Left hindlimb (tissue), 1 donor: ENCODE results near the gene PKP3.
"Not testable (repeated sequence)": the region's sequence is repeated elsewhere in the genome, so short reads cannot be mapped to it uniquely, and the experiment has no call there.

Experiments
- DNase-seq: peaks from one replicate; pipeline ENCODE4 v3.0.0-alpha.2; 2018

Gene PKP3

DNA sequence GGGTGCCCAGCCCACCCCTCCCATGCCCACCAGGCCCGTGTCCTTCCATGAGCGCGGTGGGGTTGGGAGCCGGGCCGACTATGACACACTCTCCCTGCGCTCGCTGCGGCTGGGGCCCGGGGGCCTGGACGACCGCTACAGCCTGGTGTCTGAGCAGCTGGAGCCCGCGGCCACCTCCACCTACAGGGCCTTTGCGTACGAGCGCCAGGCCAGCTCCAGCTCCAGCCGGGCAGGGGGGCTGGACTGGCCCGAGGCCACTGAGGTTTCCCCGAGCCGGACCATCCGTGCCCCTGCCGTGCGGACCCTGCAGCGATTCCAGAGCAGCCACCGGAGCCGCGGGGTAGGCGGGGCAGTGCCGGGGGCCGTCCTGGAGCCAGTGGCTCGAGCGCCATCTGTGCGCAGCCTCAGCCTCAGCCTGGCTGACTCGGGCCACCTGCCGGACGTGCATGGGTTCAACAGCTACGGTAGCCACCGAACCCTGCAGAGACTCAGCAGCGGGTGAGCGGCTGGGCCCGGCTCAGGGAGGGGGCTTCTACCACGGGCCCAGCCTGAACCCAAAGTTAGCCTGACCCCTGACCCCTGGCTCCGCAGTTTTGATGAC is 3.0 kb downstream of the PKP3 start:
- no peak for DNase-seq

DNA sequence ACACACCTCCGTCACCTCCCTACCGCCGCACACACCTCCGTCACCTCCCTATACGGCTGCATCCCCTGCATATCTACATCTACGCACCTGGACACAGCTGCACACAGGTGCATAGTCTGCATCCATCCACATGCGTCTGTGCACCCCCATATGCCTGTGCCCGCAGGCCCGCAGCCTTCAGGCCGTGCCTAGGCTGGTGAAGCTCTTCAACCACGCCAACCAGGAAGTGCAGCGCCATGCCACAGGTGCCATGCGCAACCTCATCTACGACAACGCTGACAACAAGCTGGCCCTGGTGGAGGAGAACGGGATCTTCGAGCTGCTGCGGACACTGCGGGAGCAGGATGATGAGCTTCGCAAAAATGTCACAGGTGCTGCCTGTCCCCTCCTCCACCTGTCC is 4.8 kb downstream of the PKP3 start:
- no peak for DNase-seq

DNA sequence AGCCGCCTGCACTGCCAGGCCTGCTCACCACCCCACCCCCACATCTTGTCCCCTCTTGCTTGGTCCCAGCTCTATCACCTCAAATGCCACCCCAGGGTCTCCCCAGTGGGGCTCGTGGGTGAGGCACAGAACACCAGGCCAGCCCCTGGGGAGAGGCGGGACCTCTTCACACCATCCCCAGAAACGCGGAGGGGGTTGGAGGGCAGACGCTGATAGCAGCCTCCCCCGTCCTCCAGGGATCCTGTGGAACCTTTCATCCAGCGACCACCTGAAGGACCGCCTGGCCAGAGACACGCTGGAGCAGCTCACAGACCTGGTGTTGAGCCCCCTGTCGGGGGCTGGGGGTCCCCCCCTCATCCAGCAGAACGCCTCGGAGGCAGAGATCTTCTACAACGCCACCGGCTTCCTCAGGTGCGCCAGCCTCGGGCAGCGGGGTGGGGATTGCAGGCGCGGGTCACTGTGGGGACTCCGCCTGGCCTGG is 5.8 kb downstream of the PKP3 start:
- DNase-seq = no peak

DNA sequence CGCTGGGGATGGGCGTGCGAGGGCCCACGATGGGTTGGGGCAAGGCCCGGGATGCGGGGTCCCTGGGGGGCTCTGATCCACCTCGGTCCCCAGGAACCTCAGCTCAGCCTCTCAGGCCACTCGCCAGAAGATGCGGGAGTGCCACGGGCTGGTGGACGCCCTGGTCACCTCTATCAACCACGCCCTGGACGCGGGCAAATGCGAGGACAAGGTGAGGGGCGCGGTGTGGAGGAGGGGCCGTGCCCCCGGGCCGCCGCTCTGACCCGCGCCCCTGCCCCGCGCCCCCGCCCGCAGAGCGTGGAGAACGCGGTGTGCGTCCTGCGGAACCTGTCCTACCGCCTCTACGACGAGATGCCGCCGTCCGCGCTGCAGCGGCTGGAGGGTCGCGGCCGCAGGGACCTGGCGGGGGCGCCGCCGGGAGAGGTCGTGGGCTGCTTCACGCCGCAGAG is 6.3 kb downstream of the PKP3 start:
- DNase-seq = no peak

DNA sequence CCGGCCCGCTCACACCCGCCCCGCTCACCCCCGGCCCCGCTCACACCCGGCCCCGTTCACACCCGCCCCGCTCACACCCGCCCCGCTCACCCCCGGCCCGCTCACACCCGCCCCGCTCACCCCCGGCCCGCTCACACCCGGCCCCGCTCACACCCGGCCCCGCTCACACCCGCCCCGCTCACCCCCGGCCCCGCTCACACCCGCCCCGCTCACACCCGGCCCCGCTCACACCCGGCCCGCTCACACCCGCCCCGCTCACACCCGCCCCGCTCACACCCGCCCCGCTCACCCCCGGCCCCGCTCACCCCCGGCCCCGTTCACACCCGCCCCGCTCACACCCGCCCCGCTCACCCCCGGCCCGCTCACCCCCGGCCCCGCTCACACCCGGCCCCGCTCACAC is 7.2 kb downstream of the PKP3 start:
- not testable (repeated sequence) for DNase-seq

DNA sequence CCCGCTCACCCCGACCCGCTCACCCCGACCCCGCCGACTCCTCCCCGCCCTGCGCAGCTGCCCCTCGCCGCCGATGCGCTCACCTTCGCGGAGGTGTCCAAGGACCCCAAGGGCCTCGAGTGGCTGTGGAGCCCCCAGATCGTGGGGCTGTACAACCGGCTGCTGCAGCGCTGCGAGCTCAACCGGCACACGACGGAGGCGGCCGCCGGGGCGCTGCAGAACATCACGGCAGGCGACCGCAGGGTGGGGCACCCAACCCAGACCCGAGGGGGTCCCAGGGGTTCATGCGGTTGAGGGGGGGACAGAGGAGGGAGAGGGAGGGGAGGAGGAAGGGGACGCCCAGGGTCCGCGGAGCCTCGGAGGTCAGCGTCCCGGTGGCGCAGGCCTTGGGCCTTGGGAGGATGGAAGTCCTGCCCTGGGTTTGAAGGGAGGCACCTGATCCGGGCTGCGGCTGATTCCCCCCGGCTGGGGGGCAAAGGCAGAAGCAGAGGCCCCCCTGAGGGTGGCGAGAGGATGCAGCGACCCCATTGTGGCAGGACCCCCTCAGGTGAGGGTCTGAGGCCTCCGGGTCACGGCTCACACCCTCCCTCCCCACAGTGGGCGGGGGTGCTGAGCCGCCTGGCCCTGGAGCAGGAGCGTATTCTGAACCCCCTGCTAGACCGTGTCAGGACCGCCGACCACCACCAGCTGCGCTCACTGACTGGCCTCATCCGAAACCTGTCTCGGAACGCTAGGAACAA is 9.2 kb downstream of the PKP3 start:
- DNase-seq = no peak

DNA sequence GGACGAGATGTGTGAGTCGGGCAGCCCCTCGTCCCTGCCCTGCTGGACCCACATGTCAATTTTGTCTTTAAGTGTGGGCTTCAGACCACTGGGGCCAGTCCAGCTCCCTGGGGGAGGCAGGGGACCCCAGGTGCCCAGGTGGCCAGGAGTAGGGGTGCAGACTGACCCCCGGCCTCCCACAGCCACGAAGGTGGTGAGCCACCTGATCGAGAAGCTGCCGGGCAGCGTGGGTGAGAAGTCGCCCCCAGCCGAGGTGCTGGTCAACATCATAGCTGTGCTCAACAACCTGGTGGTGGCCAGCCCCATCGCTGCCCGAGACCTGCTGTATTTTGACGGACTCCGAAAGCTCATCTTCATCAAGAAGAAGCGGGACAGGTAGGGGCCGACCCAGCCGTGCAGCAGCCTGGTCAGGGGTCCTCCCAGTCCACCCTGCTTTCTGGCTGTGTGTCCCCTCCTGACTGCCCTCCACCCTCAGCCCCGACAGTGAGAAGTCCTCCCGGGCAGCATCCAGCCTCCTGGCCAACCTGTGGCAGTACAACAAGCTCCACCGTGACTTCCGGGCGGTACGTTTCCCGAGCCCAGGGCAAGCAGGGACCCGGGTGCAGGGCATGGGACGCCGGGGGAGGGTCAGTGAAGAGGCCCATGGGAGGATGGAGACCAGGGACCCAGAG is 9.9 kb downstream of the PKP3 start:
- peak; percentile 24 for DNase-seq

DNA sequence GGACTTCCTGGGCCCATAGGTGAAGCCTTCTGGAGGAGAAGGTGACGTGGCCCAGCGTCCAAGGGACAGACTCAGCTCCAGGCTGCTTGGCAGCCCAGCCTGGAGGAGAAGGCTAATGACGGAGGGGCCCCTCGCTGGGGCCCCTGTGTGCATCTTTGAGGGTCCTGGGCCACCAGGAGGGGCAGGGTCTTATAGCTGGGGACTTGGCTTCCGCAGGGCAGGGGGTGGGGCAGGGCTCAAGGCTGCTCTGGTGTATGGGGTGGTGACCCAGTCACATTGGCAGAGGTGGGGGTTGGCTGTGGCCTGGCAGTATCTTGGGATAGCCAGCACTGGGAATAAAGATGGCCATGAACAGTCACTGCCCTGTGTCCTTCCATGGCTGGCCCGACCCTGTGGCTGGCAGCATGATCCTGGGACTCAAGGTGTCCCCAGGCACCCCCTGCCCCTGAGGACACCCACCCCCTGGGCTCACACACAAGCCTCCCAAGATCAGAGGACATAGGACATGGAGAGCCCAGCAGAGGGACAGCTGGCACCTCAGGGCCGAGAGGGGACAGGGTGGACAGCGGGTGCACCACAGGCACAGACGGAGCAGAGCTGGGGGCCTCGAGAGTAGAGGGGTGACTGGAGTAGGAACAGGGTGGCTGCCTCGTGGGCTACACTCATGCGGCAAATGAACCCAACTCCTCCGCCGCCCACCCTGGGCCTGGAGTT is 10.7 kb downstream of the PKP3 start:
- peak; percentile 33 for DNase-seq

DNA sequence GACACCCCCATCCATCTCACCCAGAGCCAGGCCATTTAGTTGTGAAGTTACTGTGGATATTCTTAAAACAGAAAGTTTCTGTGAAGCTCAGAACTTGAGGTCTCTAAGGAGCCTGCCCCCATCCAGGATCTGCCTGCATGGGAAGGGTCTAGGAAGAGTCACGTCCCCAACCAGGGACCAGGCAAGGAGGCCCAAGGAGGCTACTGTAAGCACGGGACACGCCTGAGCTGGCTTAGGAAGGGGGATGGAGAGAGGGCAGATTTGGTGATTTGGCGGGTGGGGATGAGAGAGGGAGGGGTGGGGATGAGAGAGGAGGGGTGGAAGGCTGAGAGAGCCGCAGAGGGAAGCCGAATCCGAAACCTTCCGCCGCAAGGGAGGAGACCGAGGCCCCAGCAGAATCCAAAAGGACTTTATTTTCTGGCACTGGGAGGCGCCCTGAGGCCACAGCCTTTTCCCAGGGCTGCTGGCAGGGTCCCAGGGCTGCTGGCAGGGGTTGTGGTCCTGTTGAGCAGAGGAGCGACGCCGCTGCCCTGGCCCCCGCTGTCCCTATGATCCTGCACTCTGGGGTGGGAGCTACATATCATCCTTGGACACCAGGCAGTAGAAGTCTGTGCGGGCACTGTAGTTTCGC is 11.4 kb downstream of the PKP3 start:
- peak; percentile 37 for DNase-seq

DNA sequence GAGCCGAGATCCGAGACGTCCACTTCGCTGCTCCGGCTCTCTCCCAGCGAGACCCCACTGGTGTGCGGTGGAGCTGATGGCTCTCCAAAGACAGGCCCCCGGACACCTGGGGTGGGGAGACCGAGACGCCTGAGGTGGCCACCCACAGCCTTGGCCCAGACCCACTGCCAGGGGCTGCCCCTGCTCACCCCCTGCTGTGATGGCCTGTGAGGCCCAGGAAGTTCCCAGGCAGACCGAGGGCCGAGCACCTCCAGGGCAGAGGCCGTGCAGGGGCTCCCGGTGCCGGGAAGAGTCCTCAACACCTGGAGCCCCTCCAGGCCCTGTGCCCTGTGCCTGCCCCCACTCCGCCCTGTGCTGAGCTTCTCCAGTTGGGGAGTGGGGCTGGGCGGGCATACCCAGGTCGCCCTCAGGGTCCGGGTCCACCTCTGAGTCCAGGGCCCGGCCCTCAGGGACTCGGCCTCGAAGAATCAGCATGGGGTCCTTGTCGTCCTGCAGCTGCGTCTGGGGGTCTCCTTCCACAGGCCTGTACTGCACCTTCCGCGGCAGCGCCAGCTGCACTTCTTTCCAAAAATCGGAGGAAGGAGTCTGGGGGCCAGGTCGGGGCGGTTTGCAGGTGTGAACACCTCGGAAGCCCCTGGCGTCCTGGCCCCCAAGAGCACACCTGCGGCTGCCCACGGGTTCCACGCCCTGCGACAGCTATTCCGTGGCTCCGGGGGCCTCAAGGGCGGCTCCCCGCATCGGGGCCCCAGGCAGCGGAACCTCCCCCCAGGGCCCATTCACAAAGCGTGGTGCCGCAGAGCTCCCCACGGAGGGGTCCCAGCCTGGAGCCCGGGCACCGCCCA is 12.2 kb downstream of the PKP3 start:
- no peak for DNase-seq

DNA sequence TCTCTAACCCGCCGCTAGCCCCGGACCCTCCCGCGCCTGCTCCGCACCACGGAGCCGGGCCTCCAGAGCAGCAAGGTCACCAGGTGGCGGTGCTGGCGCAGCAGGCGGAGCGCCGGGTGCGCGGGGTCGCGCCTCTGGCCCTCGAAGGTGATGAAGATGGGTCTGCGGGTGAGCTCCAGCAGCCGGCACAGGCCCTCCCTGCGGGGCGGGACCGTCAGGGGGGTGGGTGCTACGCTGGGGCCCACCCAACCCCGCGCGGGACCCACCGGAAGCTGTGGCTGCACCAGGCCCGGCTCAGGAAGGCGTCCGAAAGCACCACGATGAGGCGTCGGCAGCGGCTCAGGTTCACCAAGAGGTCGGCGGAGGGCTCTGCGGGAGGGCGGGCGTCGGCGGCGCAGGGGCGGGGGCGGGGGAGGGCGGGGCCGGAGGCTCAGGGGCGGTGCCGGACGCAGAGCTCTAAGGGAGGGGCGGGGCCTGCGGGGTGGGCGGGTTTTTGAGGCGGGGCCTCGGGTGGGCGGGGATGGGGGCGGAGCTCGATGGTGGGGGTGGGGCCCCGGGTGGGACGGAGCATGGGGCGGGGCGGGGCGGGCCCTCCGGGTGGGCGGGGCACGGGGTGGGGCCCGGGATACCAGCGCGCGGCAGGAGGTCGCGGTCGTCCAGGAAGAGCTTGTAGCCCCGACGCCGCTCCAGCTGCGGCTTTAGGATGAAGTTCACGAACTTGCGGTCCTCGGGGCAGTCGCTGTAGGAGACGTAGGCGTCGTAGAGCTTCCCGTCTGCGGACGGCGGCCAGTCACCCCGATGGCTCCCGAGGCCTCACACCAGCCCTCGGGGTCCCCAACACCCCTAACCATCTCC is 13.0 kb downstream of the PKP3 start:
- peak; percentile 81 for DNase-seq

DNA sequence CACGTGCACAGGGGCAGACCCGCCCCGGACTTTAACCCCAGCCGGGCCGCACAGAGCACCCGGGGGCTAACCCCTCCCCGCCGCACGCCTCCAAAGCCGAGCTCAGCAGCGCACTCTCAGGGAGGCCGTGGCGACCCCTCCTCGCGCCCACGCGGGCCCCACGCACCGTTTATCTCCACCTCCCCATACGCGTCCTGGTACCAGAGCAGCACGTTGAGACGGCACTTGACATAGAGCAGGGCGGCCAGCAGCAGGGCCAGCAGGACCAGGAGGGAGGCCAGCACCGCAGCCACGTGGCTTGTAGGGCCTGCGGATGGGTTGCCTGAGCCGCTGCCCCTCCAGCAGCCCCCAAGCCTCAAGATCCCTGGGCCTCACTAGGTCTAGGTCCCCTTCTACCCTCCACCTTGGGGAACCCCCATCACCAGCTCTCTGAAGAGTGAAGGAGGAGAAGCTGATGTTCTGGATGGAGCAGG is 13.7 kb downstream of the PKP3 start:
- DNase-seq = peak; percentile 21

DNA sequence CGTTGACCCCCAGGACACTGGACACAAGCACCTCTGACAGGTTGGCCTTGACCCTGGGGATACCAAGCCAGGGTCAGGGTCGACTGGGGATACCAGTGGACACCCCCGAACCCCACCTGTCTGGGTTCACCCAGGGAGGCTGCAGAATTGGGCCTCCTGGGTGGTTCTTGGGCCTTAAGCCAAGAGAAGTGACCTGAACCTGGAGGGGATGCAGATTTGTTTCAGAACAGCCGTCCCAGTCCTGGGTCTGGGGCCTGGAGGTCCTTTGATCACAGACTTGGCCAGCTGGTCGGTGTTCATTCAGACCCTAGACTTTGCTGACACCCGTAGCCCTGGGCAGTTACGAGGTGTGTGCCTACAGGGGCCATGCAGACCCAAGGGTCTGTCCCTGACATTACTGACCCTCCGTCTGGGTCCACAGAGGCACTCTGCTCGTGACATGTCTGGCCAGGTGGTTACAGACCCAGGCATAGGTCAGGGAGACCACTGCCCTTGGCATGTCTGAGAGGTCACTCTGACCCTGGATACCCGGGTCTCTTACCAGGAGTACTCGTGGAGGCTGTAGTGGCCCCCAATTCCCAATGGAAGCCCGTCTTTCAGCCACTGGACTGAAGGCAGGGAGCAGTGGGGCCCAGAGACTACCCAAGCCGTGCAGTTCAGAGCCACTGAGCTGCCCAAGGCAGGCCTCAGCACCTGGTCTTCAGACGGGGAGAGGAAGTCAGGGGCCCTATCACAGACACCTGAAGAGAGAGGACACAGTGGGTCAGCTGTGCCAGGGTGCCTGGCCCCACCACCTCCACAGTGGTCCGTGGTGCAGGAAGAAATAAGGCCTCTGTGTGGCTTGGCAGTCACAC is 14.4 kb downstream of the PKP3 start:
- DNase-seq = peak; percentile 19

DNA sequence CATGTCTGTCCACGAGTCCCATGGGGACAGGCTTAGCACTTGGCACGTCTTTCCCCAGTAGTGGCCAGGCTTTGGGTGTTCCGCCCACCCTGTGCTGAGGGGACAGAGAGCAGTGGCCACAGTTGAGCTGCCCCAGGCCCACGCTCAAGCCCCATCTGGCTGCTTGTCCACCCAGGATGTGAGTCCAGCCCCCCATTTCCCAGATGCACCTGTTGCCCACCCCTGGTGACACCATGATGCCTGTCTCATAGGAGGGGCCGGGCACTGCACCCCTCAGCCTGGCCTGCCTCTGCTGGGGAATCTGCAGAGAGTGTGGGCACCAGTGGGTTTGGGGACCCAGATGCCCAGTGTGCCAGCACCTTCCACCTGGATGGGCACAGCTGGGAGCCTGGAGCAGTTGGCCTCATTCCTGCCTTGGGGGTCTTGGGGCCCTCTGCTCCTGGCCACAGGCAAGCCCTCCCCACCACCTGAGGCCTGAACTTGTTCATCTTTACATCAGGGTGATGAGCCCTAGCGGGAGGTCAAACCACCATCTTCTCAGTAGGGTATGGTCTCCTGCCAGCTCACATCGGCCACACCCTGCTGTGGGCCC is 15.1 kb downstream of the PKP3 start:
- peak; percentile 48 for DNase-seq

DNA sequence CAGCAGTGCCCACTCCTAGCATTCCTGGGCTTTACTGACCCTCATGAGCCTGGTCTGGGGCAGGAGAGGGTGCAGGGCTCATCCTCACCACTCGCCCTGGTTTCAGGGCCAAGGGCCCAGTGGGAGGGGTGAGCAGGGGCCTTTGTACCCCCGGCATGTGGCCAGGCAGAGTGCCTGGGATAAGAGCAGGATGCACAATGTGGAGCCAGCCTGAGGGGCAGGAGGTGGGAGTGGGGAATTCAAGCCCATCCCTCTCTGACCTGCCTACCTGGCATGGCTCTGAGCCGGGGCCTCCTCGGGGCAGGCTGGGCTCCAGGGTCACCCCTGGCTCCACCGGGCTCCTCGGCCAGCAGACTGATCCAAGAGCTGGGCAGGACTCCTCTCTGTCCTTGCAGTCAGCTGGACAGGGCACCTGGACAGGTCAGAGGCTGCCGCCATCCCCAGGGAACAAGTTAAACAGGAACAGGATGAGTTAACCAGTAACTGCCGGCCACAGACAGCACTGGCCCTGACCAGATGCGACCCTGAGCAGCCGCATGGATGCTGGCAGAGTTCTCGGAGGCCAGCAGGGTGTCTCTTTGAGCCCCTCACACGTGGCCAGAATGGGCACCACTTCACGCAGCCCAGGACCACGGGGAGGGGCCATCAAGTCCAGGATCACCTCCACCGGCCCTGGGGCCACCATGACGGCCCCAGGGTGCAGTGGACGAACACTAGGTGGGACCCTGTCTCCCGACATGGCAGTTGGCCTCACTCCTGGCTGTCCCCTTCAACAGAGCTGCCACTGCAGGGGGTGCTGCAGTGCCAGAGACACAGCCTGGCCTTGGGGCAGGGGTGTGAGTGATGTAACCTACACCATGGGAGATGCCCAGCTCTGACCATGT is 15.8 kb downstream of the PKP3 start:
- DNase-seq = peak; percentile 31

DNA sequence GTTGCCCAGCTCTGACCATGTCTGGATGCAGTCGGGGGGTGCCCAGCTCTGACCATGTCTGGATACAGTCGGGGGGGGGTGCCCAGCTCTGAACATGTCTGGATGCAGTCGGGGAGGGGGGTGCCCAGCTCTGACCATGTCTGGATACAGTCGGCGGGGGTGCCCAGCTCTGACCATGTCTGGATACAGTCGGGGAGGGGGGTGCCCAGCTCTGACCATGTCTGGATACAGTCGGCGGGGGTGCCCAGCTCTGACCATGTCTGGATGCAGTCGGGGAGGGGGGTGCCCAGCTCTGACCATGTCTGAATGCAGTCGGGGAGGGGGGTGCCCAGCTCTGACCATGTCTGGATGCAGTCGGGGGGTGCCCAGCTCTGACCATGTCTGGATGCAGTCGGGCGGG is 16.7 kb downstream of the PKP3 start:
- DNase-seq = not testable (repeated sequence)

DNA sequence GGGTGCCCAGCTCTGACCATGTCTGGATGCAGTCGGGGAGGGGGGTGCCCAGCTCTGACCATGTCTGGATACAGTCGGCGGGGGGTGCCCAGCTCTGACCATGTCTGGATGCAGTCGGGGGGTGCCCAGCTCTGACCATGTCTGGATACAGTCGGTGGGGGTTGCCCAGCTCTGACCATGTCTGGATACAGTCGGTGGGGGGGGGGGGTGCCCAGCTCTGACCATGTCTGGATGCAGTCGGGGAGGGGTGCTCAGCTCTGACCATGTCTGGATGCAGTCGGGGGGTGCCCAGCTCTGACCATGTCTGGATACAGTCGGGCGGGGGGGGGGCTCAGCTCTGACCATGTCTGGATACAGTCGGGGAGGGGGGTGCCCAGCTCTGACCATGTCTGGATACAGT is 17.5 kb downstream of the PKP3 start:
- not testable (repeated sequence) for DNase-seq

DNA sequence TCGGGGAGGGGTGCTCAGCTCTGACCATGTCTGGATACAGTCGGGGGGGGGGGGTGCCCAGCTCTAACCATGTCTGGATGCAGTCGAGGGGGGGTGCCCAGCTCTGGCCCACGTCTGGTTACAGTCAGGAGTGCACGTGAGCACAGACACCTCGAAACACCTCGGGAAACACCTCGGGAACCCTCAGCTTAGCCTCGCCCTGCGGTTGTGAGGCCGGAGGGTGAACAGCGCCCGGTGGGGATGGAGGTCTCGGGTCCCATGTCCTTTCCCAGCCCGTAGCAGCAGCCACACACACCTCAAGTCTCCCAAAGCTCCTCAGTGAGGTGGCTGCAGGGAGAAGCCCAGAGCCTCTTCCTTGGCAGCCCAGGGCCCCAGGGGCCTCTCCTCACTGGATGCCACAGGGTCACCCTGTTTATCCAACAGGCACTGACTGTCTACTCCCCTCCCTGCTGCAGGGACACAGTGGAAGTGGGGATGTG is 18.7 kb downstream of the PKP3 start:
- no peak for DNase-seq
